H1 (cell line): ENCODE results near the gene RNU5D-1. TPM values are rescaled to one million over a fixed set of nuclear protein-coding genes. Genes with fewer than 3 reads are reported as not detected.

Source experiments
- polyA plus RNA-seq, 7 experiments: library from polyadenylated mRNA; depleted of rRNA in 3 of 7; stranded (reverse) in 5 of 7; unstranded in 2 of 7; fragments of >200 nt in 5 of 7; fragments of 200-250 nt in 2 of 7; gene quantifications; 1 replicate in 5 of 7; 2 replicates in 1 of 7; 4 replicates in 1 of 7; pipeline versions ENCODE4 v1.2.1 to v1.2.3, GENCODE V29; 2011 to 2013; ENCODE audit warnings: missing spikeins in 2 of 7, mixed read lengths in 2 of 7
- small RNA-seq: library from polyadenylated mRNA; stranded (forward); fragments of <200 nt; extraction: miRNeasy Mini kit (QIAGEN cat#:217004); gene quantifications from one replicate; pipeline ENCODE3, GENCODE V24; 2013; ENCODE audit not compliant: insufficient read depth
- total RNA-seq: library from RNA; stranded (reverse); fragmentation: NEBNext Ultra II Directional; extraction: Animal tissue kit (Norgen Biotek cat#: 25700); gene quantifications from 2 replicates; pipeline ENCODE4 v1.2.1, GENCODE V29; 2021

RNU5D-1 gene
- total and polyA plus RNA-seq, 2 of the 8 experiments (the other 6 are each of a cell fraction or from before 2014, with no cell fraction given): under 0.01 TPM; not detected in 1

Small RNA genes lying within 50 kb of the gene (small RNA-seq; reads per million reads assigned to genes)
- gene RNU5D-1: 36.7 reads per million, percentile 95 among the genes with 10 or more reads in this experiment
- gene RNU5F-1: 24.5 reads per million, percentile 93 among the genes with 10 or more reads in this experiment
- 914 reads per million, percentile 99 among the genes with 10 or more reads in this experiment for gene SNORD38A
- not detected for gene SNORD38B
- 51.8 reads per million, percentile 96 among the genes with 10 or more reads in this experiment for gene SNORD46
- not detected for gene SNORD55

Other genes starting within 250 kb of the RNU5D-1 start
- gene TMEM53, start 56.7 kb downstream of the RNU5D-1 start, total RNA-seq: 6.7 and 9.5 TPM in 2 replicates
- gene TMEM53, start 56.7 kb downstream of the RNU5D-1 start, polyA plus RNA-seq (2011; rRNA removed): 27.9 and 38.9 TPM in 2 replicates
- gene ARMH1, start 56.5 kb downstream of the RNU5D-1 start, total RNA-seq: 0.63 and 0.82 TPM in 2 replicates
- 0.85 and 3.3 TPM in 2 replicates for gene ARMH1, start 56.5 kb downstream of the RNU5D-1 start, polyA plus RNA-seq (2011; rRNA removed)
- gene KIF2C, start 8.7 kb upstream of the RNU5D-1 start, total RNA-seq: 66.4 and 68.1 TPM in 2 replicates
- gene KIF2C, start 8.7 kb upstream of the RNU5D-1 start, polyA plus RNA-seq (2011; rRNA removed): 36.7 and 41.8 TPM in 2 replicates
- gene RPS8, start 44.4 kb upstream of the RNU5D-1 start, total RNA-seq: 2,387 and 2,407 TPM in 2 replicates
- gene RPS8, start 44.4 kb upstream of the RNU5D-1 start, polyA plus RNA-seq (2011; rRNA removed): 2,239 and 2,261 TPM in 2 replicates
- gene BEST4, start 57.0 kb upstream of the RNU5D-1 start, total RNA-seq: 0.80 and 1.4 TPM in 2 replicates
- gene BEST4, start 57.0 kb upstream of the RNU5D-1 start, polyA plus RNA-seq (2011; rRNA removed): 0.76 and 0.86 TPM in 2 replicates
- gene PLK3, start 69.2 kb upstream of the RNU5D-1 start, total RNA-seq: 7.9 and 9.7 TPM in 2 replicates
- gene PLK3, start 69.2 kb upstream of the RNU5D-1 start, polyA plus RNA-seq (2011; rRNA removed): 12.3 and 21.9 TPM in 2 replicates
- not detected in 2 replicates for gene DYNLT4, start 76.2 kb upstream of the RNU5D-1 start, total RNA-seq
- gene DYNLT4, start 76.2 kb upstream of the RNU5D-1 start, polyA plus RNA-seq (2011; rRNA removed): 0.19 and 0.29 TPM in 2 replicates
- gene BTBD19, start 77.4 kb upstream of the RNU5D-1 start, total RNA-seq: 1.1 and 1.5 TPM in 2 replicates
- gene BTBD19, start 77.4 kb upstream of the RNU5D-1 start, polyA plus RNA-seq (2011; rRNA removed): 1.1 and 1.6 TPM in 2 replicates
- gene PTCH2, start 112.1 kb upstream of the RNU5D-1 start, total RNA-seq: 1.2 and 1.5 TPM in 2 replicates
- 0.35 and 0.77 TPM in 2 replicates for gene PTCH2, start 112.1 kb upstream of the RNU5D-1 start, polyA plus RNA-seq (2011; rRNA removed)